GM19351 (cell line): ENCODE results near the gene NDC1.
"Not testable (repeated sequence)": the region's sequence is repeated elsewhere in the genome, so short reads cannot be mapped to it uniquely, and the experiment has no call there.

ENCODE experiments used
- ATAC-seq: cut with Tn5 transposase; IDR thresholded peaks from one replicate; pipeline ENCODE4 v1.9.1; 2021; ENCODE audit warnings: mild to moderate bottlenecking, moderate library complexity; ENCODE audit not compliant: unreplicated experiment

NDC1 gene

GRCh38 chr1:53826367-53826766 is 11.7 kb downstream of the NDC1 start:
- no peak for ATAC-seq

GRCh38 chr1:53825306-53825705 is 12.8 kb downstream of the NDC1 start:
- ATAC-seq = no peak

DNA sequence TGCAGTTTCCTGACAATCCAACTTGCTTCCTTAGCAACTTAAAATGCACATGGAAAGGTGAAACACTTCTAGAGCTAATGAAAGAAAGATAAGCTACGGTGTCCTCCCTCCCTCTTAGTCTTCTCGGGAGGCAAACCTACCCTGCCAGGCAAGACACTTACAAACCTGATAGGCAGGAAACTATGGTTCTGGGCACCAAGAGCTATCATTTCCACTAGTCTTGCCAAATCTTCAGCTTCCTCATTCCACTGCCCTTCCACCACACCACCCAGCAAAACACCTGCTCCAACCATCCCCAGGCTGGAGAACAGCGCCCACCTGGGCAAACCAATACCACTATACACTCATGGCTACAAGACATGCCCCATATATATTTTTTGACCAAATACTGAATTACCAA is 15.2 kb downstream of the NDC1 start:
- ATAC-seq = no peak

- no peak for ATAC-seq
These were observed 16.7 kb downstream of the NDC1 start for GRCh38 chr1:53821380-53821779.

GRCh38 chr1:53819387-53819786 is 18.7 kb downstream of the NDC1 start:
- ATAC-seq = no peak

DNA sequence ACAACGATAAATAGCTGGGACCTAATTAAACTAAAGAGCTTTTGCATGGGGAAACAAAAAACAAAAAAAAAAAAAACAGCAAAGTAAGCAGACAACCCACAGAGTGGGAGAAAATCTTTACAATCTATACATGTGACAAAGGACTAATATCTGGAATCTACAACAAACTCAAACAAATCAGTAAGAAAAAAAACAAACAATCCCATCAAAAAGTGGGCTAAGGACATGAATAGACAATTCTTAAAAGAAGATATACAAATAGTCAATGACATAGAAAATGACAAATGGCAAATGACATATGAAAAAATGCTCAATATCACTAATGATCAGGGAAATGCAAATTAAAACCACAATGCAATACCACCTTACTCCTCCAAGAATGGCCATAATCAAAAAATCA is 21.5 kb downstream of the NDC1 start:
- ATAC-seq = not testable (repeated sequence)

DNA sequence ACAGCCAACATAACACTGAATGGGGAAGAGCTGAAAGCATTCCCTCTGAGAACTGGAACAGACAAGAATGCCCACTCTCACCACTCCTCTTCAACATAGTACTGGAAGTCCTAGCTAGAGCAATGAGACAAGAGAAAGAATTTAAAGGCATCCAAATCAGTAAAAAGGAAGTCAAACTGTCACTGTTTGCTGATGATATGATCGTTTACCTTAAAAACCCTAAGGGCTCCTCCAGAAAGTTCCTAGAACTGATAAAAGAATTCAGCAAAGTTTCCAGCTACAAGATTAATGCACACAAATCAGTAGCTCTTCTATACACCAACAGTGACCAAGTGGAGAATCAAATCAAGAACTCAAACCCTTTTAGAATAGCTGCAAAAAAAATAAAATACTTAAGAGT is 22.6 kb downstream of the NDC1 start:
- not testable (repeated sequence) for ATAC-seq

DNA sequence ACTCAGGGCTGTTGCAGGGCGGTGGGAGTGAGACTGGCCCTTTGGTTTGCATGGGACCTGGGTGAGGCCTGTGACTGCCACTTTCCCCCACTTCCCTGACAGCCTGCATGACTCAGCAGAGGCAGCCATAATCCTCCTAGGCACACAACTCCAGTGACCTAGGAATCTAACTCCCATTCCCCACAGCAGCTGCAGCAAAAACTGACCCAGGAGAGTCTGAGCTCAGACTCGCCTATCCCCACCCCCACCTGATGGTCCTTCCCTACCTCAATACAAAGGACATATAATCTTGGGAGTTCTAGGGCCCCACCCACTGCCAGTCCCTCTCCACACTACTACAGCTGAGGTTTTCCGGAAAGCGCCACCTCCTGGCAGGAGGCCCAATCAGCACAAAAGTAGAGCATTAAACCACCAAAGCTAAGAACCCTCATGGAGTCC is 26.7 kb downstream of the NDC1 start:
- ATAC-seq = no peak

GRCh38 chr1:53810497-53810896 is 27.6 kb downstream of the NDC1 start:
- no peak for ATAC-seq

DNA sequence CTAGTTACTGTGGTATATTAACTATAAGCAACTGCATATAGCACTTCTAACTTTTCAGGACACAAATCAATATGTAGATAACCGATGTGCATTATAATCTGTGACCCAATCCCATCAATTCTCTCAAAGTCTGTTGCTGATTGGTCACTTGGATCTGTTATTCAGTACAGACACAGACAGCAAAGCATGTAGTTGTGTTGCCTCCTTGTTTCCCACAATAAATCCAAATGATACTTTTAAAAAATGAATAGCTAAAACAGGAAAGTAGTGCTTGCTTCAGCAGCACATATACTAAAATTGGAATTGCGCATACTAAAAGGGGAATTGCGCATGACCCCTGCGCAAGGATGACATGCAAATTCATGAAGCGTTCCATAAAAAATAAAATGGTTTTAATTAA is 28.1 kb downstream of the NDC1 start:
- ATAC-seq = no peak

- no peak for ATAC-seq
These were observed 30.2 kb downstream of the NDC1 start for GRCh38 chr1:53807916-53808315.

GRCh38 chr1:53804791-53805505 is 33.1 kb downstream of the NDC1 start:
- no peak for ATAC-seq

- ATAC-seq = no peak
These were observed 33.9 kb downstream of the NDC1 start for GRCh38 chr1:53804181-53804580.

DNA sequence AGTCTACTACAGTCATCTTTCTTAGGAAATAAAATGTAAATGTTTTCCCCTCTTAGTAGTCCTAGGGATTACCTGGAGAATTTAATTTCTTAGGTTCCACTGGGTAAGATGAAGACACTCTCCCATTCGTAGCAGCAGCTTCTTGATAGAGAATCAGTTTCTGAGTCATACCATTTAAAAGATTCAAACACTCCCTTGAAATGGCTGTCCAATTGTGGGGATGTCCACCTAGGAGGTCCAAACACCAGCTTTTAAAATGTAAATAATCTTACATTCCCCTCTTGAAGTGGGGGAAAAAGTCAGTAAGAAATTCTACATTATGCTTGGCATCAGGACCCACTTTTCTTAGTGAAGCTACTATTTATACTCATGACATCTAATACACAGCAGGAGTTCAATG is 37.5 kb downstream of the NDC1 start:
- no peak for ATAC-seq

DNA sequence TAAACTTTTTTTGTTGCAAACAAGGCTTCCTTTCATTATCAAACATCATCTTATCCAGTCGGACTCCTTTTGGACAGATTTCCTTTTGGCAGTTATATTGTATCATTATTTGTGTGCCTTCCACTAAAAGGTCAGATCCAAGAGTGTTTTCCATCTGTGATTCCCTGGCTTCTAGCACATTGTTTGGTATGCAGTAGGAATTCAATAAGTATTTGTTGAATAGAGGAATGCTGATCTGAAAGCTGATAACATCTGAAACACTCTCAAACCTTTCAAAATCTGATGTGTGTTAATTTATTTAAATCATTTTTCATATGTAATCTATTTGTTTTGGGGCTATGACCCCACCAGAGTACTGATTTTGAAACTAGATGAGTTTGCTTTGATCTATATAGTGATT is 39.0 kb downstream of the NDC1 start:
- no peak for ATAC-seq

DNA sequence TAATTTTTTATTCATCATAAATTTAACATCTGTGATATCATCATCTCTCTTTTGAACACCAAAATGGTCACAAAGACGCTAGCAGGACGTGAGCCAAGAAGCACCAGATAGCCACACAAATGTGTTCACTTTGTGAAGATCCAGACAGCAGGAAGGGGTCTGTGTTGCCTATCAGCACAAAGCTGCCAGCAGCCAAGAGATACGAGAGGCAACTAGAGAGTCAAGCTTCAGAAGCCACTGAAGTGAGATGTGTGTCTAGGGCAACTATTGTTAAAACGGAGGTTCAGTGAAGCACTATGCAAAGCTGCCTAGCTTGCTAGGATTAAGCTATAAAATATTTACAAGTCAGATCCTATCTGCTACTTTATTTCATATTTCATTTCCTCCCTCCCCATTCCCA is 45.3 kb downstream of the NDC1 start:
- no peak for ATAC-seq

DNA sequence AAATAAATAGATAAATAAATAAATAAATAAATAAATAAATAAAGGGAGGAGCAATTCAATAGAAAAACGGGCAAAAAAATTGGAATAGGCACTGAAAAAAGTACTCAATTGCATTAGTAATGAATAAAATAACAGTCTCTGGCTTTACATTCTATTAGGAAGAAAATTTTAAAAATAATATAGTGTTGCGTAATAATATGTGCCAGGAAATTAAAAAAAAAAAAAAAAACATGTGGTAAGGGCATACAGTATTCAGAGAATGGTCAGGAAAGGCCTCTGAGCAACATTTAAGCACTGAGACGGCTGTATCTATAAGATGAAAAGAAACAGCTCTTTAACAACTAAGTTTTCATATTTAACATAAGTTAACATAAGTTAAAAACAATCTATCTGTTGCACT is 50.4 kb downstream of the NDC1 start:
- ATAC-seq = no peak

DNA sequence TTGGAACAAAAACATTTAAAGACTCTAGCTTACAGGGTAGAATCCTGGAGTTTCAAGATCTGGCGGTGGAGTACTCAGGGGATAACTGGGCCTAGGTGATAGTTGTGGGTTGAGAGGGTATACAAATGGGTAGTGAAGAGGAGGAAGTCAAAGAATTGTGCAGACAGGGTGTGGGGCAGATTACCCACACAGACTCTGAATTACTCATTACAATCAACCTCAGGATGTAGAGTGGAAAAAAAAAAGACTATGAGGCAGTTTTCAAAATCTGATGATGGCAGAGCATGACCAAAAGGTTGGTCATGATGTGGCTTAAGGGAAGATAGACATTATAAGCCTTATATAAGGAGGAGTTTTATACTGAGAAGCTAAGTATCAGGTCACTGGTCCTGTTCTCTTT is 55.0 kb downstream of the NDC1 start:
- ATAC-seq = no peak

DNA sequence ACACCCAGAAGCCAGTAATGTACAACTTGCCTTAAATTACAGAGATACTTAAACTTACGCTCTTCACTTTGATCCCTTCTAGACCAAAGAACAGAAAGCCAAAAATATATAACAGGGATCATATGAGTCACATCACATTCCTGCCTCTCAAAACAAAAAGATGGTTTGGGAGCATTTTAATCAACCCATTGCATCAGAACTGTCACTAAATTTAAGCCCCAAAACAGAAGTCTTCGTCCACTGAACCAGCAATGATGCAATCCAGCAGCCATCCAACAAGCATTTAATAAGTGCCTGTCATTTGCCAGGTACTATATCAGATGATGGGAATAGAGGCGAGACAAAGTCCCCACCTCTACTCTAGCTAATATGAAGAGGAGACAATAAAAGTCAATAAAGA is 56.4 kb downstream of the NDC1 start:
- no peak for ATAC-seq

DNA sequence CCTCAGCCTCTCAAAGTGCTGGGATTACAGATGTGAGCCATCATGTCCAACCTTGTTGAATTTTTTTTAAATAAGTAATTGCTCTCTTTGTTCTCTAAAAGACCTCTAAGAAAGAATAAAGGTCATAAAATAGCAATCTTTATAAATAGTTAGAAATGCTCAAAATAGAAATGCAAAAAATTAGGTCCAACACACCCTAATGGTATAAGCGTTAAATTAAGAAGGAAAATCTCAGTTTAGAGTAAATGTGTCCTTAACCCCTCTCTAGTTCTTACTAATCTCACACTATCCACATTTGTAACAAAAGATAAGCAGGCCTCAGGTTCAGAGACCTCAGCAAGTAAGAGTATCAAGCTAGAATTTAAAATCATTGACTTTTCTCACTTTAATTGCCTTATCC is 60.8 kb downstream of the NDC1 start:
- ATAC-seq = no peak

DNA sequence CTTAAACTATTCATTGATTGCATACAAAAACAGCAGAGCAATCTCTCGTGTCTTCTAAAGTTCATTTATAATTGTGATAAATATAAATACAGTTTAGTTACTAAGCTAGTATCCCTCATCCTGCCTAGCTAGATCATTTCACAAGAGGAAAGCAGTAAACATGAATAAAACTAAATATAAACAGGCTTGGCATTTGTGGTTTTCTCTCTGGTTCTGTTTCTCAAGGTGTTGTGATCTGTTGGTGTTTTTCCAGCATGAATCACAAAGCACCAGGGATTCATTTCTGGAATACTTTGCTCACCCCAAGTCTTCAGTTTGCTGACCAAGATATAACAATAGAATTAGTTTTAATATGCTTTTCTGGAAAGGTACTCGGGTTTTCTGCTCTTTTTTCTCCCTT is 66.4 kb downstream of the NDC1 start:
- no peak for ATAC-seq

DNA sequence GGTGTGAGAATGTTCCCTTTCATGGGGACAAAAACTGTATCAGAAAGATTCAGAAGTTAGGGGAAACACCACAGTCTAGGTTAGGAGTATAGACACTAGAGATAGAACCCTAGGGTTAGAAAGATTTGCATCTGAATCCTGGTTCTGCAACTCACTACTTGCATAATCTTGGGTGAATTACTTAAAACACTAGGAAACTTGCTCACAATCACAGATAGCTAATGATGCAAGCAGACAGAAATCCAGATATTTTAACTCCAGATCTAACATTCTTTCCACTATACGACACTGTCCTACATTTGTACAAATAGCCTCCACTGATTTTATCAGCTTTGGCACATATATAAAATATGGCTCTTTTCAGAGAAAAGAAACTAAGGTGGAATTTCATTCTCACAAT is 68.3 kb downstream of the NDC1 start:
- no peak for ATAC-seq

DNA sequence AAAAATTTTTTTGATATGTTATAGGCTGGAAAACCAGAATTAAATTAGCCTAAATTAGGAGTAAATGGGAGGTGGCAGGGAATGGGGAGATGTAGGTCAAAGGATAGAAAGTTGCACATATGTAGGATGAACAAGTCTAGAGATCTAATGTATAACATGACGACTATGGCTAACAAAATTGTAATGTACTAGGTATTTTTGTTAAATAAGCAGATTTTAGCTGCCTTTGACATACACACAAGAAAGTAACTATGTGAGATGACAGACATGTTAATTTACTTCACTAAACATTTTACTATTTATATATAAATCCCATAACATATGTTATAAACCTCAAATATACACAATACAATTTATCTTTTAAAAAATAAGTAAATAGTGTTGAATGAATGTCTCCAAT is 68.9 kb downstream of the NDC1 start:
- no peak for ATAC-seq
